Measurements from ENCODE around the gene SETD4.

The SETD4 gene

DNA sequence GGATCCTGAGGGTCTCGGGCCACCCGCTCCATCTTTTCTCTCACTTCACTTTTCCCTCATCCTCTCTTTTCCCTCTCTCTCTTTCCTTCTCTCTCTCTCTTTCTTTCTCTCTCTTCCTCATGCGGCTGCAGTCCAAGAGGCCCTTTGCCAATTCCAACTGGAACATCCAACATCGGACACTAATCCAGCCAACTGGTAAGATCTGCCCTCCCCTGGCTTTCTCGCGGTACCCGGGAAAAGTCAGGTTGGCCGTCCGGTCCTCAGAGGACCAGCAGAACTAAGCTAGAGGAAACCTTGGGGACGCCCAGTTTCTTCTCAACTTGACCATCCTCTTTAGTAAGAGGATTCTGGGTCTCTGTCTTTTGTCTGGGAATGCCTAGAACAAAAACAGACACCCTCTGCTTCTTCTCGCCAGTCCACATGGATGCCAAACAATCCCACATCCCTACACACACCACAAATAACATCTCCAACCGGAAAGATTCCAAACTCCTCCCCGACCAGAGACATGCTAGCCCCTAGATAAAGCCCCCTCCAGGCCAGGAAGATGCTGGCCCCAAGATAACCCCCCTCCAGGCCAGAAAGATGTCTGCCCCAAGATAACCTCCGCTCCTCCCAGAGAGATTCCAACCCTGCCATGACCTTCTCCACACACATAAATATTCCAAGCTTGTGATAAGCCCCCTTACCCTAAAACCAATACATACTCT lies 3.2 kb upstream of the SETD4 start:
- no peak for DNase-seq (ENCODE audit: low read depth)
- TF ChIP-seq, protein P1, sequence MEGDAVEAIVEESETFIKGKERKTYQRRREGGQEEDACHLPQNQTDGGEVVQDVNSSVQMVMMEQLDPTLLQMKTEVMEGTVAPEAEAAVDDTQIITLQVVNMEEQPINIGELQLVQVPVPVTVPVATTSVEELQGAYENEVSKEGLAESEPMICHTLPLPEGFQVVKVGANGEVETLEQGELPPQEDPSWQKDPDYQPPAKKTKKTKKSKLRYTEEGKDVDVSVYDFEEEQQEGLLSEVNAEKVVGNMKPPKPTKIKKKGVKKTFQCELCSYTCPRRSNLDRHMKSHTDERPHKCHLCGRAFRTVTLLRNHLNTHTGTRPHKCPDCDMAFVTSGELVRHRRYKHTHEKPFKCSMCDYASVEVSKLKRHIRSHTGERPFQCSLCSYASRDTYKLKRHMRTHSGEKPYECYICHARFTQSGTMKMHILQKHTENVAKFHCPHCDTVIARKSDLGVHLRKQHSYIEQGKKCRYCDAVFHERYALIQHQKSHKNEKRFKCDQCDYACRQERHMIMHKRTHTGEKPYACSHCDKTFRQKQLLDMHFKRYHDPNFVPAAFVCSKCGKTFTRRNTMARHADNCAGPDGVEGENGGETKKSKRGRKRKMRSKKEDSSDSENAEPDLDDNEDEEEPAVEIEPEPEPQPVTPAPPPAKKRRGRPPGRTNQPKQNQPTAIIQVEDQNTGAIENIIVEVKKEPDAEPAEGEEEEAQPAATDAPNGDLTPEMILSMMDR (IDR thresholded peaks at IDR 0.05; ENCODE audit: control insufficient read depth, extremely low read depth, insufficient read depth) = no peak
- H3K4me3 ChIP-seq (ENCODE audit: low read depth, low read length) = no peak overlapping the region

DNA sequence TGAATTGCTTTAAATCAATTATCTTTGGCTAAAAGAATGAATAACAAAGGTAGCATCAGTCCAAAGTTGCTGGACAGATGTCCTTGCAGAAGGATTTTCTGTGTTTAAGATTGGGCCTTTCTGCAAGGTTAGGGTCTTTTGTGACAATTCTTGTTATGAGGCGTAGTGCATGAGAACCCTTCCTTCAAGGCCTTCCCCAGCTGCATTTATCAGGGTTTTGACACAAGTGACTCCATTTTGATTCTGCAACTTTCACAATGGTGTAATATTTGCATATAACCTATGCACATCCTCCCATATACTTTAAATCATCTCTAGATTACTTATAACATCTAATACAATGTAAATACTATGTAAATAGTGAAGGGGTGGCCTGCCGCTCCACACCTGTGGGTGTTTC lies 1.1 kb upstream of the SETD4 start:
- H3K4me3 ChIP-seq (ENCODE audit: low read depth, low read length) = no peak overlapping the region
- no peak for DNase-seq (ENCODE audit: low read depth)
- TF ChIP-seq, protein P1 (IDR thresholded peaks at IDR 0.05; ENCODE audit: control insufficient read depth, extremely low read depth, insufficient read depth) = no peak

DNA sequence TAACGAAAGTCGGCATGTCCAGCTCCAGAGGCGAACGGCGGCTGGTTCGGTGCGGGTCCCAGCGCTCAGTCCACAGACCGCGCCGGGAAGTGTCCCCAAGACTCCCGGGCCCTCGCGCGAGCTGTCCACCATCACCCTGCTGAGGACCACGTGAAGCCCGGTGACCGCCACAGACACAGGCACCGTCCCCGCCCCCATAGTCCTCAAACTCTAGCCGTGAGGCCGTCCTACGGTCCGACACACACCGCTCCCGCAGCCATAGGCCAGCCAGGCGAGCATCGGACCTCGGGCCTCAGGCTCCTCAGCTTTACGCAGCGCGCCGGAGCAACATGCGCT lies 535 bp downstream of the SETD4 start:
- no peak for DNase-seq (ENCODE audit: low read depth)
- peak overlapping the region; percentile 65 for H3K4me3 ChIP-seq (ENCODE audit: low read depth, low read length)
- TF ChIP-seq, protein P1 (IDR thresholded peaks at IDR 0.05; ENCODE audit: control insufficient read depth, extremely low read depth, insufficient read depth) = no peak

DNA sequence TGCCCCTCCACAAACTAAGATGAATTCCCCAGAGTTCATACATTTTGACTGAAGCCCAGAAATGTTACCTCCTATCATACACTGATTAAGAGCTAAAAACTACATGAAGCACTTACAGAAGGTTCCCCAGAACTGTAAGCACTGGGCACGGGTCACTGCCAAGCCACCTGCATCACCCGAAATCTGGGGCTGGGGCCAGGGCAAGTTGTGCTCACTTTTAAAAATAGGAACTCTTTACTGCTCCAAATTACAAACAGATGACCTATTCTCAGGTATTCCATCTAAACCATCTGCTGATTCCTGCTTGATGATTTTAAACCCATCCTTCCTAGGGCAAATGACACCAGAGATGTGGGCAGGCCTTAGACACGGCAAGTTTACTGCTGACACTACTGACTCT lies 4.8 kb downstream of the SETD4 start:
- H3K4me3 ChIP-seq (ENCODE audit: low read depth, low read length) = no peak overlapping the region
- TF ChIP-seq, protein P1 (IDR thresholded peaks at IDR 0.05; ENCODE audit: control insufficient read depth, extremely low read depth, insufficient read depth) = no peak
- DNase-seq (ENCODE audit: low read depth) = no peak

DNA sequence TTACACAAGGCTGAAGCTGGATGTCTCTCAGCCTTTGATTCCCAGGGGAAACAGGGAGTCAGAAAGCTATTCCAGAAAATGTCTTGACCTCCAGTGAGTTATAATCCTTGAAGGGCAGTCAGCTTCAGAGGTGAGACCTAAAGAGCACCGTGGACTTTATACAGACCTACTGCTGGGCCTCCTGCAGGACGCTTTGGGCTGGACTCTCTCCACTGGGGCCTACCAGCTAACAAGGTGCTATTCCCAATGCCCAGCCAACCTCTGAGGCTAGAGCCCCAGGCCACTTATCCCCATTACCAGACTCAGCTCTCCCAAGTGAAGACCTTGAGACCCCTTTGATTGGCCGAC lies 6.6 kb downstream of the SETD4 start:
- H3K4me3 ChIP-seq (ENCODE audit: low read depth, low read length) = no peak overlapping the region
- TF ChIP-seq, protein P1 (IDR thresholded peaks at IDR 0.05; ENCODE audit: control insufficient read depth, extremely low read depth, insufficient read depth) = no peak
- DNase-seq (ENCODE audit: low read depth) = no peak

DNA sequence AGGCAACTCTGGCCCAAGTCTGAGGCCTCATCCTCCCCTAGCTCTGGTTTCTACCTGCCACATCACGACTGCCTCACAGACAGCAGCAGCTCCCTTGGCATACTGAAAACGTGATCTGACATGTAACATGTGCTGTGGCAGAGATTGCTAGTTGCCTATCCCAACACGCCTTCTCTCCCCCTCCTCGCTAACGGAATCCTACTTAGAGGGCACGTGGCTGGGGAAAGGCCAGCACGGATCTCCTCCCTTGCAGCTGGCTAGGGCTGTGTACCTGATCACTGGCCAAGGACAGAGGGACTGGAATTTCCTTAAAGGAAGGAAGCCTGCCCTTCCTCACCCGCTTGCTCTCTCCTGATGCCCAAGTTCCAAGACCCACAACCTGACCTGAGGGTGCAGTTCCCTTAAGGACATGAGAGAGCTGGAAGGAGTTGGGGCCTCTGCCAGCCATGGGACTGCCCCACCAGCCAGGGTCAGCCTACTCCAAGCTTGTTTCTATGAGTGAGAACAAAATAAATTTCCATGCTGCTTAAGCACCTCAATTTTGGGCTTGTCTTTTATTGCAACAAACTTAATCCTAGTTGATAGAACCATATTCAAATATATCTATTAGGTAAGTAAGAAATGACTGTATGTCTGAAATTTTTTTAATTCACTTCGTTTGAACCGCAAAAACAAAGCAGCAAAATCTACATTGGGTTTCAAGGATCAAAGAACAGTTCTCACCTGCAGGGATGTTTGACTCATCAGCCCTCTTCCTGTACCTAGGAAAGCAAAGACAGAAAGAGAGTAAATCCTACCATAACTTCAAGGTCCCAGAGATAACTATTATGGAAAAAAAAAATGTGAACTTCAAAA lies 7.2 kb downstream of the SETD4 start:
- TF ChIP-seq, protein P1 (IDR thresholded peaks at IDR 0.05; ENCODE audit: control insufficient read depth, extremely low read depth, insufficient read depth) = no peak
- H3K4me3 ChIP-seq (ENCODE audit: low read depth, low read length) = no peak overlapping the region
- DNase-seq (ENCODE audit: low read depth) = no peak
